DND-41 (cell line): ENCODE data around the gene SLC15A4.
A peak's percentile ranks its signal among the peaks of the same experiment; 100 is the strongest.

Experiments
- ATAC-seq: fragments of 200-7000 bp; cut with Tn5 transposase; 3 replicates; pipeline ENCODE4 v1.9.1; 2021; ENCODE audit warnings: low read depth; ENCODE audit not compliant: insufficient read depth
- DNase-seq: peaks from one replicate; pipeline ENCODE4 v3.0.0-alpha.2; 2020
- H2AFZ ChIP-seq: 2 replicates; pipeline ENCODE4 v1.6.0; 2012; ENCODE audit warnings: low read depth, low read length
- H3K27ac ChIP-seq: 2 replicates; pipeline ENCODE4 v1.5.1; 2012; ENCODE audit warnings: low read length, inconsistent platforms
- H3K27me3 ChIP-seq: fragments of 200-600 bp; sonication (generic); 2 replicates; pipeline ENCODE4 v1.6.0; 2012; ENCODE audit warnings: low read length, mild to moderate bottlenecking, inconsistent platforms; ENCODE audit not compliant: insufficient read depth, poor library complexity
- H3K36me3 ChIP-seq: 2 replicates; pipeline ENCODE4 v1.5.1; 2012; ENCODE audit warnings: low read length, inconsistent platforms; ENCODE audit not compliant: insufficient read depth
- H3K4me1 ChIP-seq: 2 replicates; pipeline ENCODE4 v1.5.1; 2012; ENCODE audit warnings: mild to moderate bottlenecking, low read length; ENCODE audit not compliant: insufficient read depth
- H3K4me2 ChIP-seq: 2 replicates; pipeline ENCODE4 v1.6.0; 2012; ENCODE audit warnings: mild to moderate bottlenecking, moderate library complexity, low read length, inconsistent platforms; ENCODE audit not compliant: insufficient read depth
- H3K4me3 ChIP-seq, 2 experiments: fragments of 200-600 bp in 1 of 2; shearing (Covaris generic) in 1 of 2; 2 replicates each; pipeline ENCODE4 v1.5.1; 2012 to 2016; ENCODE audit warnings: inconsistent platforms in 2 of 2, low read length in 2 of 2, mild to moderate bottlenecking in 2 of 2, low read depth in 1 of 2, moderate library complexity in 1 of 2
- H3K79me2 ChIP-seq: 2 replicates; pipeline ENCODE4 v1.6.0; 2012; ENCODE audit warnings: low read length, inconsistent platforms; ENCODE audit not compliant: insufficient read depth
- H3K9ac ChIP-seq: 2 replicates; pipeline ENCODE4 v1.6.0; 2012; ENCODE audit warnings: low read depth, mild to moderate bottlenecking, inconsistent platforms, low read length, moderate library complexity
- H3K9me3 ChIP-seq: 2 replicates; pipeline ENCODE4 v1.5.1; 2012; ENCODE audit warnings: low read length, moderate library complexity, mild to moderate bottlenecking, inconsistent platforms; ENCODE audit not compliant: insufficient read depth, severe bottlenecking
- H4K20me1 ChIP-seq: 2 replicates; pipeline ENCODE4 v1.6.0; 2012; ENCODE audit warnings: low read length; ENCODE audit not compliant: insufficient read depth
- CTCF ChIP-seq: IDR thresholded peaks from 2 replicates; pipeline ENCODE4 v1.5.1; 2012; ENCODE audit warnings: borderline replicate concordance, low read length, moderate library complexity, mild to moderate bottlenecking; ENCODE audit not compliant: poor library complexity, severe bottlenecking; ENCODE audit errors: extremely low read depth
- EZH2 ChIP-seq: IDR thresholded peaks from 3 replicates; pipeline ENCODE4 v1.6.1; 2012; ENCODE audit warnings: borderline replicate concordance, low read depth, mild to moderate bottlenecking, moderate library complexity, low read length, inconsistent platforms; ENCODE audit not compliant: severe bottlenecking

The SLC15A4 gene

DNA sequence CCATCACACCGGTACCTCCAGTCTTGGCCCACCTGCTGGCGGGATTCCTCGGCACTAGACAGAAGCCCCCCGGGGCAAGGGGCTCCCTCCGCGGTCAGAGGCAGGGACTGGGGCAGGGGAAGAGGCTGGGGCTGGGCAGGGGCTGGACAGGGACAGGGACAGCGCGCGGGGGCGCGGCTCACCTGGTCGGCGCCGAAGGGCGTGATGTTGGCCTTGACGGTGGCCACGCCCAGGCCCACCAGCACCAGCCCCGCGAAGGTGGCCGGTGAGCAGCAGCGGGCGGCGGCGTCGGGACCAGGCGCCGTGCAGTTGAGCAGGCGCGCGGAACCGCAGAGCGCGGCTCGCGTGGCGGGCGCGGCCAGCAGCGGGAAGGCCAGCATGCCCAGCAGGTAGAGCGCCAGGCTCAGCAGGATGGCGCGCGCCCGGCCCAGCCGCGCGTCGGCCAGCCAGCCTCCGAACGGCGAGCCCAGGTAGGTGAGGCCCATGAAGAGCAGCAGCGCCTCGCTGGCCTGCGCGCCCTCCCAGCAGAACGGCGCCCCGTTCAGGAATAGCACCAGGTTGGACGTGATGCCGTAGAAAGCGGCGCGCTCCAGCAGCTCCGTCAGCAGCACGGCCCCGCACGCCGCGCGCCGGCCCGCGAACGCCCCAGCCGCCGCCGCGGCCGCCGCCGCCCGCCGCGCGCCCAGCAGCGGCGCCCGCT, 392 bp downstream of the SLC15A4 start:
- Histone ChIP-seq H3K4me2 (peak overlapping the region; percentile 84), H3K27ac (peak overlapping the region; percentile 86), H2AFZ (peak overlapping the region; percentile 96), H3K27me3 (no peaks in the 10 kb centered on the region), H3K36me3 (peaks cover 27% of the 10 kb centered on the region), H3K9me3 (no peaks in the 10 kb centered on the region), H3K4me3 (peak overlapping the region; percentile 63 to 88), H3K4me1 (peaks cover 48% of the 10 kb centered on the region), H3K79me2 (peaks cover 53% of the 10 kb centered on the region), H3K9ac (peak overlapping the region; percentile 95), H4K20me1 (peaks cover 31% of the 10 kb centered on the region)
- DNase-seq (no peak), ATAC-seq (peak; percentile 23)
- TF ChIP-seq CTCF (no peak), EZH2 (no peak)

- Histone ChIP-seq H3K9me3 (no peaks in the 10 kb centered on the region), H3K27ac (peak overlapping the region; percentile 46; the same call in 1 of the 2 replicates), H3K36me3 (peaks cover 27% of the 10 kb centered on the region), H4K20me1 (peaks cover 53% of the 10 kb centered on the region), H3K4me2 (peak overlapping the region; percentile 84; the same call in 1 of the 2 replicates), H3K79me2 (peaks cover 78% of the 10 kb centered on the region), H3K4me3 (peak overlapping the region in 1 of 2 experiments; percentile 33; a peak in 2 of 4 replicates), H3K9ac (0 out of 2 replicates have a peak overlapping the region, but pooled peaks have one; percentile 21), H3K4me1 (peaks cover 53% of the 10 kb centered on the region), H2AFZ (no peak overlapping the region), H3K27me3 (no peaks in the 10 kb centered on the region)
- TF ChIP-seq CTCF (no peak), EZH2 (no peak)
- DNase-seq (peak; percentile 43), ATAC-seq (peak; percentile 41)
Measured at GRCh38 chr12:128820723-128821432, 2.9 kb downstream of the SLC15A4 start.

- Histone ChIP-seq H3K4me1 (peaks cover 53% of the 10 kb centered on the region), H3K27ac (0 out of 2 replicates have a peak overlapping the region, but pooled peaks have one; percentile 20), H3K9ac (no peak overlapping the region; the same call in 1 of the 2 replicates), H2AFZ (no peak overlapping the region), H4K20me1 (peaks cover 58% of the 10 kb centered on the region), H3K4me3 (no peak overlapping the region), H3K4me2 (peak overlapping the region; percentile 84; the same call in 1 of the 2 replicates), H3K9me3 (no peaks in the 10 kb centered on the region), H3K79me2 (peaks cover 84% of the 10 kb centered on the region), H3K27me3 (no peaks in the 10 kb centered on the region), H3K36me3 (peaks cover 27% of the 10 kb centered on the region)
- TF ChIP-seq CTCF: no peak
- no peak for TF ChIP-seq EZH2
- ATAC-seq: no peak
- DNase-seq: no peak
Measured at GRCh38 chr12:128820253-128820652, 3.5 kb downstream of the SLC15A4 start.
